SK-N-SH (cell line): ENCODE results near the gene CAMK1. TPM values are rescaled to one million over a fixed set of nuclear protein-coding genes. Genes with fewer than 3 reads are reported as not detected.

ENCODE experiments used
- CTCF ChIA-PET: fragments of 300-600, 350-600 bp; formaldehyde crosslinking; extraction: SDS; loops from one replicate; lab custom pipeline; 2021; lab: Yijun Ruan, JAX
- POLR2A ChIA-PET: fragments of 350-600 bp; sonication (Branson Sonifier 250); formaldehyde crosslinking; extraction: SDS; loops from one replicate; lab custom pipeline; 2020; ENCODE audit warnings: antibody characterized with exemption, inconsistent platforms; lab: Yijun Ruan, JAX
- DNase-seq: peaks from one replicate; pipeline ENCODE4 v3.0.0; 2012
- H2AFZ ChIP-seq: fragments of 200-600 bp; sonication (generic); 2 replicates; pipeline ENCODE4 v1.8.1; 2016; ENCODE audit warnings: antibody characterized with exemption, mild to moderate bottlenecking, low read depth
- H3F3A ChIP-seq: fragments of 200-600 bp; sonication (generic); replicated peaks from 2 replicates; pipeline ENCODE3; 2016; ENCODE audit warnings: antibody characterized with exemption, mild to moderate bottlenecking; ENCODE audit not compliant: insufficient read depth
- H3K27ac ChIP-seq, 2 experiments: fragments of 200-500 bp in 1 of 2; fragments of 200-600 bp in 1 of 2; sonication (Bioruptor generic) in 1 of 2; sonication (generic), shearing (Covaris generic) in 1 of 2; 2 replicates each; pipeline versions ENCODE4 v1.5.1 to v1.6.1; 2014 to 2016; ENCODE audit warnings: low read depth in 2 of 2, inconsistent platforms in 1 of 2, low read length in 1 of 2, mild to moderate bottlenecking in 1 of 2, mixed read lengths in 1 of 2
- H3K27me3 ChIP-seq: fragments of 200-600 bp; sonication (generic), shearing (Covaris generic); 2 replicates; pipeline ENCODE4 v1.6.1; 2016; ENCODE audit warnings: mixed run types; ENCODE audit not compliant: insufficient read depth
- H3K36me3 ChIP-seq, 2 experiments: fragments of 200-500 bp in 1 of 2; fragments of 200-600 bp in 1 of 2; sonication (Bioruptor generic) in 1 of 2; sonication (generic) in 1 of 2; replicated peaks in 1 of 2; 2 replicates each; pipeline versions ENCODE3 to v1.5.1; 2014 to 2016; ENCODE audit warnings: low read length in 1 of 2, mild to moderate bottlenecking in 1 of 2; ENCODE audit not compliant: insufficient read depth in 2 of 2, control insufficient read depth in 1 of 2
- H3K4me1 ChIP-seq, 2 experiments: fragments of 200-500 bp in 1 of 2; fragments of 200-600 bp in 1 of 2; sonication (Bioruptor generic) in 1 of 2; sonication (generic), shearing (Covaris generic) in 1 of 2; 2 replicates each; pipeline versions ENCODE4 v1.5.1 to v1.6.1; 2014 to 2016; ENCODE audit warnings: low read depth in 1 of 2, low read length in 1 of 2, mixed run types in 1 of 2; ENCODE audit not compliant: insufficient read depth in 2 of 2, control insufficient read depth in 1 of 2
- H3K4me2 ChIP-seq: fragments of 200-600 bp; sonication (generic), shearing (Covaris generic); 2 replicates; pipeline ENCODE4 v1.6.1; 2017; ENCODE audit warnings: mixed run types
- H3K4me3 ChIP-seq, 2 experiments: fragments of 200-500 bp in 1 of 2; fragments of 200-600 bp in 1 of 2; sonication (Bioruptor generic) in 1 of 2; sonication (generic), shearing (Covaris generic) in 1 of 2; 2 replicates each; pipeline versions ENCODE4 v1.5.1 to v1.8.1; 2014 to 2016; ENCODE audit warnings: low read depth in 2 of 2, inconsistent platforms in 1 of 2, low read length in 1 of 2, mild to moderate bottlenecking in 1 of 2, mixed read lengths in 1 of 2, moderate library complexity in 1 of 2
- H3K79me2 ChIP-seq: fragments of 200-600 bp; sonication (generic); 2 replicates; pipeline ENCODE4 v1.8.1; 2017; ENCODE audit warnings: mild to moderate bottlenecking; ENCODE audit not compliant: insufficient read depth
- H3K9ac ChIP-seq: fragments of 200-600 bp; sonication (generic); 2 replicates; pipeline ENCODE4 v1.6.1; 2017; ENCODE audit warnings: mixed run types
- H3K9me2 ChIP-seq: fragments of 200-600 bp; sonication (generic); 2 replicates; pipeline ENCODE4 v1.6.1; 2017; ENCODE audit warnings: mixed run types
- H3K9me3 ChIP-seq: fragments of 200-600 bp; sonication (generic); 2 replicates; pipeline ENCODE4 v1.6.1; 2017; ENCODE audit warnings: mixed run types, mild to moderate bottlenecking, moderate library complexity
- H4K20me1 ChIP-seq: fragments of 200-600 bp; sonication (generic); 2 replicates; pipeline ENCODE4 v1.6.1; 2017; ENCODE audit warnings: mild to moderate bottlenecking, mixed run types; ENCODE audit not compliant: insufficient read depth
- ELF1 ChIP-seq: IDR thresholded peaks from 2 replicates; pipeline ENCODE4 v1.4.0; 2012
- EP300 ChIP-seq, 2 experiments: IDR thresholded peaks; 2 replicates each; pipeline versions ENCODE4 v1.4.0 to v1.6.1; 2012; ENCODE audit warnings: borderline replicate concordance in 1 of 2, low read depth in 1 of 2, low read length in 1 of 2
- EZH2phosphoT487 ChIP-seq: fragments of 200-600 bp; sonication (generic); IDR thresholded peaks from 2 replicates; pipeline ENCODE4 v1.6.1; 2017; ENCODE audit warnings: low read depth, mixed run types, mild to moderate bottlenecking, antibody characterized with exemption, moderate library complexity, borderline replicate concordance
- FOSL2 ChIP-seq: IDR thresholded peaks from 2 replicates; pipeline ENCODE4 v1.4.0; 2012; ENCODE audit warnings: low read depth, mild to moderate bottlenecking, moderate library complexity, borderline replicate concordance
- FOXJ3 ChIP-seq: sonication (generic); formaldehyde crosslinking; IDR thresholded peaks from 2 replicates; pipeline ENCODE4 v1.5.1; 2020; ENCODE audit warnings: mild to moderate bottlenecking, missing genetic modification reagents
- IRF3 ChIP-seq: fragments of 150-350 bp; IDR thresholded peaks from 2 replicates; pipeline ENCODE4 v1.6.1; 2016; ENCODE audit warnings: mild to moderate bottlenecking, low read depth, low read length
- MEF2A ChIP-seq: IDR thresholded peaks from 2 replicates; pipeline ENCODE4 v1.4.0; 2012; ENCODE audit warnings: low read depth, borderline replicate concordance
- PBX3 ChIP-seq: IDR thresholded peaks from 2 replicates; pipeline ENCODE4; 2012
- RAD21 ChIP-seq: IDR thresholded peaks from 2 replicates; pipeline ENCODE4 v1.6.1; 2012; ENCODE audit warnings: mild to moderate bottlenecking, low read length
- RCOR1 ChIP-seq: fragments of 150-350 bp; IDR thresholded peaks from 2 replicates; pipeline ENCODE4 v1.6.1; 2017; ENCODE audit warnings: antibody characterized with exemption, low read length
- RFX5 ChIP-seq: IDR thresholded peaks from 2 replicates; pipeline ENCODE4 v1.6.1; 2012; ENCODE audit warnings: mild to moderate bottlenecking, improper control_type of control experiment, low read length
- RXRA ChIP-seq: IDR thresholded peaks from 2 replicates; pipeline ENCODE4 v1.4.0; 2012; ENCODE audit warnings: low read depth, mild to moderate bottlenecking, borderline replicate concordance
- TCF12 ChIP-seq: IDR thresholded peaks from 2 replicates; pipeline ENCODE4 v1.4.0; 2012
- TEAD4 ChIP-seq: IDR thresholded peaks from 2 replicates; pipeline ENCODE4 v1.4.0; 2012; ENCODE audit warnings: mild to moderate bottlenecking, borderline replicate concordance; ENCODE audit not compliant: insufficient read depth
- YY1 ChIP-seq: IDR thresholded peaks from 2 replicates; pipeline ENCODE4 v1.4.0; 2012; ENCODE audit warnings: low read depth, mild to moderate bottlenecking
- WGBS: methylation state at CpG from one replicate; pipeline ENCODE4 v1.1.6; 2017; ENCODE audit warnings: low lambda C conversion rate; 5-methylcytosine and 5-hydroxymethylcytosine counted together
- polyA plus RNA-seq, 3 experiments: library from polyadenylated mRNA; depleted of rRNA; stranded (reverse); fragments of >200 nt; gene quantifications; 2 replicates each; pipeline ENCODE4 v1.2.3, GENCODE V29; 2012

The CAMK1 gene
- polyA plus RNA-seq, 1 of the 3 experiments (the other 2 are of a cell fraction), result 47.1 TPM

GRCh38 chr3:9762871-9763270 lies 6.9 kb downstream of the CAMK1 start (continued):
- no peak for TF ChIP-seq TEAD4
- TF ChIP-seq RAD21, result no peak
- TF ChIP-seq EZH2phosphoT487, result no peak
- TF ChIP-seq ELF1, result no peak
- TF ChIP-seq FOXJ3 (CRISPR knock-in tag), result no peak
- no peak for TF ChIP-seq RFX5
- TF ChIP-seq FOSL2, result no peak
- no peak for TF ChIP-seq IRF3
- no peak for TF ChIP-seq RCOR1

- CTCF ChIA-PET, result no interaction called here
- no peaks in the 10 kb centered on the region for H3K27me3 ChIP-seq
- WGBS, result 90% methylated on average over 5 of the region's 5 CpGs
Measured at GRCh38 chr3:9761919-9762318, 7.8 kb downstream of the CAMK1 start.

More at GRCh38 chr3:9761919-9762318, 7.8 kb downstream of the CAMK1 start:
- no peaks in the 10 kb centered on the region for H3K9me3 ChIP-seq
- peaks cover 13 to 19% of the 10 kb centered on the region in 2 experiments for H3K36me3 ChIP-seq
- H3F3A ChIP-seq, result no peaks in the 10 kb centered on the region
- DNase-seq, result no peak
- no peak overlapping the region for H3K9ac ChIP-seq
- H2AFZ ChIP-seq, result no peak overlapping the region
- H3K9me2 ChIP-seq, result no peaks in the 10 kb centered on the region
- H3K27ac ChIP-seq, result no peak overlapping the region
- H3K4me2 ChIP-seq, result no peak overlapping the region
- H3K79me2 ChIP-seq, result no peaks in the 10 kb centered on the region
- POLR2A ChIA-PET, result interaction anchor here (0.6 kb wide), 1 partner anchor 58 kb away, joined by 3 read pairs; no protein-coding TSS in a partner anchor
- H4K20me1 ChIP-seq, result no peaks in the 10 kb centered on the region
- H3K4me3 ChIP-seq, result no peak overlapping the region
- no peak for TF ChIP-seq PBX3
- no peak for TF ChIP-seq TCF12
- TF ChIP-seq RXRA, result no peak
- no peak for TF ChIP-seq YY1
- TF ChIP-seq EP300 (IDR thresholded peaks at IDR 0.05; ENCODE audit: borderline replicate concordance in 1 of 2, low read depth in 1 of 2, low read length in 1 of 2), result no peak
- no peak for TF ChIP-seq RFX5
- TF ChIP-seq MEF2A, result no peak
- H3K4me1 ChIP-seq, result no peaks in the 10 kb centered on the region; a peak in 1 of 4 replicates
